Neural progenitor cell (in vitro differentiated cells): ENCODE measurements around the gene ESCO1.

Source experiments
- CTCF ChIP-seq: fragments of 200-600 bp; sonication (generic); IDR thresholded peaks from 2 replicates; pipeline ENCODE4 v1.5.1; 2017; ENCODE audit warnings: antibody characterized with exemption, mild to moderate bottlenecking
- EZH2 ChIP-seq: fragments of 200-600 bp; sonication (generic); IDR thresholded peaks from 2 replicates; pipeline ENCODE4 v1.6.1; 2017; ENCODE audit warnings: antibody characterized with exemption, mild to moderate bottlenecking, moderate library complexity

- TF ChIP-seq CTCF (no peak), EZH2 (no peak)
These were observed 104.1 kb downstream of the ESCO1 start for GRCh38 chr18:21496277-21496835.
